ENCODE data around the gene ASB7. TPM values are rescaled to one million over a fixed set of nuclear protein-coding genes. Genes with fewer than 3 reads are reported as not detected.

Gene ASB7
- total and polyA plus RNA-seq, 5 experiments from 2014 or later = 12.2 to 20.9 (median 13.9) TPM

DNA sequence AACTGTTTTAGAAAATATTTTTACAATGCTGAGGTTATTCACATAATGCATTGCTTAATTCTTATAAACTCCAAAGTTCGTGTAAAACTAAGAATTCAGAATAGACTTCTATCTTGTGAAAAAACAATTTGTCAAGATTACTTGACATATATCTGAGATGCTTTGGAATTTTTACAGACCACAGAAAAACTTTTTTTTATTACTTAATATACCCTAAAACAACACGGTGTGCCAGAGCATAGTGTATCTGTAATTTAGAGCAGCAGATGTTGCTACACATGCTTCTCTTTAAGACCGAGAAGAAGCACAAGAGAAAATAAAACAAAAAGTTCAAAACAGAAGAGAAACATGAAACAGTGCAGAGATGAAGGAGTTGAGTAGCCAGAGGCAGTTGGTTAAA, 26.4 kb downstream of the ASB7 start:
- Mint-ChIP-seq H3K4me3 (no peak overlapping the region), H3K36me3 (peaks cover 7 to 52% (median 16%) of the 10 kb centered on the region in 3 donors), H3K4me1 (peaks cover 17 to 46% (median 32%) of the 10 kb centered on the region in 4 donors), H3K9me3 (no peaks in the 10 kb centered on the region), H3K27me3 (no peaks in the 10 kb centered on the region), H3K27ac (peak overlapping the region in 1 of 10 donors; percentile 11)
- POLR2A ChIA-PET = no interaction called here
- DNase-seq (no peak), ATAC-seq (no peak)

DNA sequence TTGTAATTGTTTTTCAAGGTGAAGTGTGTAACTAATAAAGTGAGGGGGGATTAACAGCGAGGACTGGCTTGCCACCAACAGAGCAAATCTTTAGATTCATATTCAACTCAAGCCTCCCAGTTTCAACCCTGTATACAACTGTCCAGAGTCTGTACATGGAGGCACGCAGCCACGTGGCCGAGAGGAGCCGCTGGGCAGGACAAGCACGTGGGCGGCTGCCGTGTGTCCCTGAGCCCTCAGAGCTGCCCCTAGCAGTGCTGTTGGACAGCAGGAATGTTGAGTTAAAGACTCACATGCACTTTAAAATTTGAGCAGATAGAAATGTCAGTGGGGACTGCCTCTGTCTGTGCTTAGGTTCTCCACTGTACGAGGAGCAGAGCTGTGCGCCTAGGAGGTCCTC, 29.4 kb downstream of the ASB7 start:
- no peak for ATAC-seq
- Mint-ChIP-seq H3K27ac (no peak overlapping the region), H3K36me3 (peaks cover 7 to 70% (median 19%) of the 10 kb centered on the region in 3 donors), H3K4me1 (peaks cover 28 to 68% (median 58%) of the 10 kb centered on the region in 4 donors), H3K27me3 (no peaks in the 10 kb centered on the region), H3K4me3 (no peak overlapping the region), H3K9me3 (no peaks in the 10 kb centered on the region)
- no peak for DNase-seq
- POLR2A ChIA-PET = no interaction called here

DNA sequence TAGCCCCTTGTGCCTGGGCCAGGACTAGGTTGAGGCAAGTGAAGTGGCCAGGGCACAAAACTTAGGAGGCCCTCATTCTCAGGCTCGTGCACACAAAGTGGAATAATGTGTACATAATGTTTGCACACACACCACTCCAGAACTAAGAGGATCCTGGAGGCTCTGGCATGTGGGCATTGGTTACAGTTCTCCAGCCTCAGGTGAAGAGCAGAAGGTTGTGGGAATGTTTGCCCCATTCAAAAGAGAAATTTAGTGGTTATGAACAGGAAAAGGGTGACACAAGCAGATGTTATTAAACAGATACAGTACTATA, 31.3 kb downstream of the ASB7 start:
- Mint-ChIP-seq H3K27me3 (no peaks in the 10 kb centered on the region), H3K36me3 (peaks cover 7 to 76% (median 22%) of the 10 kb centered on the region in 3 donors), H3K9me3 (no peaks in the 10 kb centered on the region), H3K27ac (peak overlapping the region in 3 of 10 donors; percentile 4 to 93 (median 88)), H3K4me1 (peaks cover 32 to 75% (median 62%) of the 10 kb centered on the region in 4 donors), H3K4me3 (peak overlapping the region in 1 of 10 donors; percentile 41)
- POLR2A ChIA-PET = no interaction called here
- DNase-seq (no peak), ATAC-seq (no peak)

DNA sequence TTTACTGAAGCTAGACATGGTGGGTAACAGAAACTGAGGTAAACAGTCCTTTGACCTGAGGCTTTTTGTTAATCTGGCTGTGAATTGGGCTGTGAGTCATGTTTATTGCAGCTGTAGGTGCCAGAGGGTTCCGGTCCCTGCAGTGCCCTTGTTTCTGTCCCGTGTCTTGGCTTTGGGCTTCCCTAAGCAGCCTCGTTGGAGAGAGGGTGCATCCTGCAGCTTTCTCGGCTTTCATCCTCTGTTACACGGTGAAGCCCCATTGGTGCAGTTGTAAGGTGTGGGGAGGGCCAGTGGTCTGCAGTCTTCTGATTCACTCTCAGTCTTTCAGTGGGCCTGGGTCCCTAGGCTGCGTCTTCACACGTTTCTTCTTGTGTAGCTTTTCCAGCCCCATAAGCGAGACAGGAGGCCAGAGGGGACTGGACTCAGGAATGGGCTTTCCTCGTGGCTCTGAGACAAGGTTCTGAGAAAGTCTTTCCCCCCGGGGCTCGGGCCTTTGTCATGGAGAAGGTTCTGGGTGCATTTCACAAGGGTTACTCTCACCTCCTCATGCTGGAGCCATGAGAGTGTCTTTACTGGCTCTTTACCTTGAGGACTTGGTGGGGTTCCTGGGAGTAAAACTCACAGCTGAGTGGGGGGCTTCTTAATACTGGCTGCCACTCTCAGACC, 33.1 kb downstream of the ASB7 start:
- Mint-ChIP-seq H3K27me3 (no peaks in the 10 kb centered on the region), H3K27ac (peak overlapping the region in 2 of 10 donors; percentile 4 to 21), H3K9me3 (no peaks in the 10 kb centered on the region), H3K4me3 (peak overlapping the region in 4 of 10 donors; percentile 13 to 45 (median 32)), H3K36me3 (peaks cover 0 to 57% (median 16%) of the 10 kb centered on the region in 3 donors), H3K4me1 (peaks cover 34 to 77% (median 60%) of the 10 kb centered on the region in 4 donors)
- ATAC-seq (no peak), DNase-seq (no peak)
- POLR2A ChIA-PET = no interaction called here

DNA sequence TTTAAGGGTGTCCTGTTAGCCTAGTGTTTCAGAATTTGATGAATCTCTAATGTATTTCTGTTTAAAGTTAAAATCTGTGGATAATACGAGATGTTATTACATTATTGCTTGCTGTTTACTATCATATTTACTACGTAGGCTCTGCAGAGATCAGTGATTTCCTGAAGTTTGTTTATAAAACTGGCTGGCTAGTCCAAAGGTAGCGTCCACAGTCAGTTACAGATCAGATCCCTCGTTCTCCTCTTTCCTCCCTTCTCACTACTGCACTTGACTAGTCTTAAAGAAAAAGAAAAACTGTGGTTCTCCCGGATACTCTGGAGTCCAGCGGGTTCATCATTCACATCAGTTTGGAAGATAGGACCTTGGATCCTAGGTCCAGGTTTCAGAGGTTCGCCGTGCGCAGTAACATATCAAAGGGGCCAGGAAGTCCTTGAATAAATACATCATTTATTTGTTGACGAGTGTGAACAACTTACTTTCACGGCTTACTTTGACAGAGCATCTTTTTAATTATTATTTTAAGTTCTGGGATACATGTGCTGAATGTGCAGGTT, 35.9 kb downstream of the ASB7 start:
- no peak for DNase-seq
- no peak for ATAC-seq
- H3K4me1 Mint-ChIP-seq = peaks cover 38 to 82% (median 70%) of the 10 kb centered on the region in 4 donors
- peaks cover 0 to 32% (median 6%) of the 10 kb centered on the region in 3 donors for H3K36me3 Mint-ChIP-seq
- peak overlapping the region in 1 of 10 donors; percentile 14 for H3K27ac Mint-ChIP-seq
- H3K9me3 Mint-ChIP-seq = no peaks in the 10 kb centered on the region
- H3K4me3 Mint-ChIP-seq = peak overlapping the region in 6 of 10 donors; percentile 6 to 72 (median 46)
- H3K27me3 Mint-ChIP-seq = no peaks in the 10 kb centered on the region
- POLR2A ChIA-PET = no interaction called here

DNA sequence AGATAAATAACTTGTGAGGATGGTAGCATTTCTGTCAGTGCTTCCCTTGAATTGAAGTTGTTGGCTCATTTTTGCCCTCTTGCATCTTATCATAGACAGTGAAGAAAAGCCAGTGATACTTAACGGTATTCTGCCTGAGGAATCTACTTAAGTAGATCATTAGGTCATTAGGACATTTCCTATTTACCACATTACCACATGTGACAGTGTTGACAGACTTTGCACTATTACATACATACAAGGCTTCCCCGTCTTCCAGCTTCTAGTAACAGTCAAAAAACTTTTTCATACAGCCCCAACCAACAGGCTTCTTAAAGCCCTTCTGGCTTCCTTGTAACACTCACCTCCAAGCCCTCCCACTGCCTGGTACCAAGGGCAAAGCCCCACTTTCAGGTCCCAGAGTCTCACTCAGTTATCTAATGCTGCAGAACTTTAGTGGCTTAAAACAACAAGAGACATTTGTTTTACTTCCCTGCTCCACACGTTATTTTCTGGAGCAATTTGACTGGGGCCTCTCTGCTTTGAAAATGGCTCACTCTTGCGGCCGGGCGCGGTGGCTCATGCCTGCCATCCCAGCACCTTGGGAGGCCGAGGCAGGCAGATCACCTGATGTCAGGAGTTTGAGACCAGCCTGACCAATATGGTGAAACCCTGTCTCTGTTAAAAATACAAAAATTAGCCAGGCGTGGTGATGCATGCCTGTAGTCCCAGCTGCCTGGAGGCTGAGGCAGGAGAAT, 40.0 kb downstream of the ASB7 start:
- Mint-ChIP-seq H3K27me3 (no peaks in the 10 kb centered on the region), H3K4me3 (peak overlapping the region in 1 of 10 donors; percentile 17), H3K9me3 (no peaks in the 10 kb centered on the region), H3K27ac (peak overlapping the region in 3 of 10 donors; percentile 37 to 60 (median 58)), H3K4me1 (peaks cover 30 to 69% (median 57%) of the 10 kb centered on the region in 4 donors), H3K36me3 (peaks cover 0 to 8% (median under 1%) of the 10 kb centered on the region in 3 donors)
- POLR2A ChIA-PET = no interaction called here
- no peak for DNase-seq
- no peak for ATAC-seq

DNA sequence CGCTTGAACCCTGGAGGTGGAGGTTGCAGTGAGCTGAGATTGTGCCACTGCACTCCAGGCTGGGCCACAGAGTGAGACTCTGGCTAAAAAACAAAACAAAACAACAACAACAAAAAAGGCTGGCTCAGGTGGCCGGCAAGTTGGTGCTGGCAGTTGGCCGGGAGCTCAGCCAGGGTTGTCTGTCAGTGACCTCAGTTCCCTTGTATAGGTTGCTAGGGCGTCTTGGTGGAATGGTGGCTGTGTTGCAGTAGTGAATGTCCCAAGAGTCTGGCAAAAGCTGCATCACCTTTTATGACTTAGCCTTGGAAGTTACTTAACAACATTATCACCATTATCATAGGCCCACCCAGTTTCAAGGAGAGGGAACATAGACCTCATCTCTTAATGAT, 40.6 kb downstream of the ASB7 start:
- peaks cover 0 to 9% (median 0%) of the 10 kb centered on the region in 3 donors for H3K36me3 Mint-ChIP-seq
- DNase-seq (no peak), ATAC-seq (no peak)
- H3K9me3 Mint-ChIP-seq = no peaks in the 10 kb centered on the region
- POLR2A ChIA-PET = no interaction called here
- H3K27ac Mint-ChIP-seq = peak overlapping the region in 2 of 10 donors; percentile 47 to 71
- peaks cover 29 to 67% (median 56%) of the 10 kb centered on the region in 4 donors for H3K4me1 Mint-ChIP-seq
- no peaks in the 10 kb centered on the region for H3K27me3 Mint-ChIP-seq
- H3K4me3 Mint-ChIP-seq = no peak overlapping the region

DNA sequence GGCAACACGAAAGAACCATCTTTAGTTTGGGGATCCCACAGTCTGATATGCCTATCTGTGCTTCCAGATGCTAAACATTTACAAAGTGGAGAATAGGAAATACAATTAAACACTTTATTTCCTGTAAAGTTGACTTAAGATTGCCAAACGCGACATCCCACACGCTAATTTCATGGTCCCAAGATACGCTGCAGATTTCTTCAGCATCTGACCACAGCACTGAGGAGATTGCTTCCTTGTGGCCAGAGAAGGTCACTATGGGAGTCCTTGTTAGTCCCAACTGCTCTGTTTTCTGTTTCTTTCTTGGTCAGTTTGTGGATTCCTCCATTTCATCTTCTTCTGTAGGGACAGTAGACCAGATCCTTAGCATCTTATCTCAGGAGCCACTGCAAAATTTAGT, 43.3 kb downstream of the ASB7 start:
- peaks cover 0 to 32% (median 2%) of the 10 kb centered on the region in 3 donors for H3K36me3 Mint-ChIP-seq
- DNase-seq (no peak), ATAC-seq (no peak)
- peak overlapping the region in 3 of 10 donors; percentile 3 to 67 (median 35) for H3K27ac Mint-ChIP-seq
- H3K9me3 Mint-ChIP-seq = no peaks in the 10 kb centered on the region
- H3K4me1 Mint-ChIP-seq = peaks cover 23 to 49% (median 42%) of the 10 kb centered on the region in 4 donors
- H3K27me3 Mint-ChIP-seq = no peaks in the 10 kb centered on the region
- POLR2A ChIA-PET = no interaction called here
- no peak overlapping the region for H3K4me3 Mint-ChIP-seq

DNA sequence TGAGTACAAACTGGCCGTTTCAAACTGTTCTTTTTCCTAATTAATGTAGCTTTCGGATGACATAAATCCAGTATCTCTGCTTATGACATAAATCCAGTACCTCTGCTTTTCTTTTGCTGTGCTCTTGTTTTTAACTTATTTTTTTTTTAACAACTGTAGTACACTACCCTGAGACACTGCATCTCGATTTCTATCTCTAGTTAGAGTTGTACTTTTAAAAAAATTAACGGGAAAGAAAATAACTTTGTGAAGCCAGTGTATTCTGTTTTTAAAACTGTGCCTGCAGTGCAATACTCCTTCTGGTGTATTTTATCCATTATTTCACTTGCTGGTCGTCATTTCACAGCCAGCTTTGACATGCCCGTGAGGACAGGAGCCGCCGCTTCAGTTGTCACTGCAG, 46.6 kb downstream of the ASB7 start:
- Mint-ChIP-seq H3K9me3 (no peaks in the 10 kb centered on the region), H3K4me1 (peaks cover 14 to 23% (median 19%) of the 10 kb centered on the region in 4 donors), H3K4me3 (no peak overlapping the region), H3K36me3 (peaks cover 0 to 48% (median 2%) of the 10 kb centered on the region in 3 donors), H3K27me3 (no peaks in the 10 kb centered on the region), H3K27ac (no peak overlapping the region)
- DNase-seq (no peak), ATAC-seq (no peak)
- POLR2A ChIA-PET = no interaction called here

DNA sequence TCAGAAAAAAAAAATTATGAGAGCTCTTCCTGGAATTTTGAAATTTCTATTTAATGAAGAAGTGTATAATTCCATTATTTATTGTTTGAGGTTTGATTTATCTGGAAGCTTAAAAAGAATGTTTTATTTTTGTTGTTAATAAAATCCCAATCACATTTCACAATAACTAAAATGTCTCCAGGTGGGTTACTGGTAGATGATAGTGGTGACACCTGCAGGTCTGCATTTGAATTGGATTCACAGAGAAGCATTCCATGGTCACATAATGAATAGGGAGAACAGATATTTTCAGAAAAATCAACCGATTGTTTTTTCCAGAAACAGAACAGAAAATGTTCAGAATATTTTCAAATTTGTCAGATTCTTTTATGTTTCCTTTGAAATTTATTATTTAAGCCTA, 48.3 kb downstream of the ASB7 start:
- no peaks in the 10 kb centered on the region for H3K27me3 Mint-ChIP-seq
- ATAC-seq = no peak
- H3K4me3 Mint-ChIP-seq = no peak overlapping the region
- DNase-seq = peak in 1 of 10 donors; percentile 7
- peaks cover 4 to 12% (median 8%) of the 10 kb centered on the region in 4 donors for H3K4me1 Mint-ChIP-seq
- POLR2A ChIA-PET = no interaction called here
- H3K27ac Mint-ChIP-seq = no peak overlapping the region
- H3K36me3 Mint-ChIP-seq = peaks cover 0 to 48% (median 2%) of the 10 kb centered on the region in 3 donors
- H3K9me3 Mint-ChIP-seq = no peaks in the 10 kb centered on the region

DNA sequence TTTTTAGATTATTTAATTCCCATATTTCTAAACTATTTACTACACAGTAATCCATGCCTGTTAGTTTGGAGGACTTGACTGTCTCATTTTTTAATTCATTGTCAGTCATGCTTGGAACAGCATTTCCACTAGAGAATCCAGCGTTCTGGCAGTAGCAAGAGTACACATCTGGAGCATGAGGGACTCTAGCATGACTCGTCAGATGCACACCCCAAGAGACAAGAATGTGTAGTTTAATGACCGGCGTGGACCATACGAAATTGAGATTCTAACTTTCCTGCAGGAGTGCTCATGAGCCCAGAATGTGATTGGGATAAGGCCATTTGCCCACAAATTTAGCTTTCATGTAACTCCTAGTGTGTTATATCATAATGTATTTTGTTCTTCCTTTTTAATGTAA, 48.9 kb downstream of the ASB7 start:
- H3K27ac Mint-ChIP-seq = peak overlapping the region in 3 of 10 donors; percentile 43 to 67 (median 56)
- no peak for ATAC-seq
- H3K27me3 Mint-ChIP-seq = no peaks in the 10 kb centered on the region
- H3K4me1 Mint-ChIP-seq = peaks cover 0 to 7% (median 3%) of the 10 kb centered on the region in 4 donors
- no peak for DNase-seq
- no peaks in the 10 kb centered on the region for H3K9me3 Mint-ChIP-seq
- H3K4me3 Mint-ChIP-seq = no peak overlapping the region
- POLR2A ChIA-PET = no interaction called here
- peaks cover 0 to 48% (median 2%) of the 10 kb centered on the region in 3 donors for H3K36me3 Mint-ChIP-seq

DNA sequence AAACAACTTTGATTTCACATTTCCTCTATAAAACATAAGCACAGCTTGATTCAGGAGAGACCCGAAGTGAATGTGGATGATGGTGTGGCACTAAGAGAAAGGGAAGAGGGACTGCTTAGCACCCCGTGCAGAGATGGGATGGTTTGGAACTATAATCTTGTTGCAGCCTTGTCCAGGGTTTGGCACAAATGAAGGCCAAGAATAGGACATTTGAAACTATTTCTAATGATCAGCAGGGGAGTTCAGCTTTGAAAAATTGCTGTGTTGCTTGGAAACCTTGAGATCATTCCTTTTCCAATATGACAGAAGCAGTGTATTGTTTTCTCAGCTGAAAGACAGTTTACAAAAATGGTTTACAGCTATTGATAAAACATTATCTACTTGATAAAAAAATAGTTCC, 49.7 kb downstream of the ASB7 start:
- DNase-seq (no peak), ATAC-seq (no peak)
- POLR2A ChIA-PET = no interaction called here
- peaks cover 0 to 5% (median 0%) of the 10 kb centered on the region in 4 donors for H3K4me1 Mint-ChIP-seq
- no peaks in the 10 kb centered on the region for H3K27me3 Mint-ChIP-seq
- H3K9me3 Mint-ChIP-seq = no peaks in the 10 kb centered on the region
- H3K36me3 Mint-ChIP-seq = peaks cover 0 to 47% (median 2%) of the 10 kb centered on the region in 3 donors
- H3K4me3 Mint-ChIP-seq = no peak overlapping the region
- peak overlapping the region in 5 of 10 donors; percentile 7 to 67 (median 15) for H3K27ac Mint-ChIP-seq

DNA sequence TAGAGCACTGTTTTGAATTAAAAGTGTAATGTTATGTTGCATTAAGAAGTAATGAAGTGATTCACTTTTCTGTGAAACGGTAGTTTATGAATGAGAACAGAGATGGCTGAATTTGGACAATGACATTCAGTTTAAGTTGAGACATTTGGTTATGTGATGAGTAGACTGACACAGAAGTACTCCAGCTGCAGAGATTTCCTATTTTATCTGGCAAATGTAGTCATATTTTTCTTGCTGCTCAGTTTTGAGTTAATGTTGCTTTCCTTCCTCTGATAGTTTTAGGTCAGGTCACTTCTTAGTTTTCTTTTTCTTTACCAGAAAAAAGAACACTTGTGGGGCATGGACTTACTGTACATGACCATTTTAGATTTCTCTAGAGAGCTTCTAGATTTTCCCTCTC, 51.2 kb downstream of the ASB7 start:
- Mint-ChIP-seq H3K4me1 (peaks cover 0 to 5% (median 0%) of the 10 kb centered on the region in 4 donors), H3K4me3 (no peak overlapping the region), H3K27me3 (no peaks in the 10 kb centered on the region), H3K27ac (peak overlapping the region in 2 of 10 donors; percentile 2 to 17), H3K9me3 (no peaks in the 10 kb centered on the region), H3K36me3 (peaks cover 0 to 33% (median 0%) of the 10 kb centered on the region in 3 donors)
- POLR2A ChIA-PET = interaction anchor here (0.6 kb wide), 1 partner anchor 231 kb away, joined by 3 read pairs; no protein-coding TSS in a partner anchor
- ATAC-seq = no peak
- DNase-seq = no peak
